ENCODE data around the gene BSPRY. TPM values are rescaled to one million over a fixed set of nuclear protein-coding genes. Genes with fewer than 3 reads are reported as not detected.

BSPRY gene
- total RNA-seq, 4 donors from 2014 or later = 9.0 to 36.8 (median 26.8) TPM

GRCh38 chr9:113345671-113346070 is 3.7 kb upstream of the BSPRY start:
- Histone ChIP-seq H3K9me3 (no peaks in the 10 kb centered on the region), H3K4me3 (no peak overlapping the region), H3K27me3 (peaks cover 5% of the 10 kb centered on the region), H3K36me3 (no peaks in the 10 kb centered on the region), H3K27ac (peak overlapping the region; percentile 77 to 85 (median 84)), H3K4me1 (peaks cover 3 to 65% (median 37%) of the 10 kb centered on the region in 4 donors)
- in situ Hi-C loops (cut with MboI; ENCODE audit: low pct_ligation_motif_present in 1 of 4, low pct_unique_long_range_greater_than_20kb in 1 of 4, low sequenced_read_pairs in 3 of 4) = no loop called here
- WGBS, 2 donors (ENCODE audit: low coverage in 1 of 2) = 24 to 33% methylated on average over 1 of the region's 1 CpG
- intact Hi-C loops (cut with DNase I; ENCODE audit: low total_unique reads) = loop anchor here (10.0 kb wide), 1 partner anchor 59 kb away; the partner anchor contains the start of gene ALAD
- no peak for DNase-seq
- no peak for TF ChIP-seq CTCF (IDR thresholded peaks at IDR 0.05)
- TF ChIP-seq EP300 (IDR thresholded peaks at IDR 0.05; ENCODE audit: low read depth) = no peak
- TF ChIP-seq POLR2A (IDR thresholded peaks at IDR 0.05) = no peak
- no peak for TF ChIP-seq POLR2AphosphoS5 (IDR thresholded peaks at IDR 0.05)

- no peak overlapping the region for H3K4me3 ChIP-seq
- H3K27ac ChIP-seq = peak overlapping the region; percentile 56 to 77 (median 68)
- in situ Hi-C loops (cut with MboI; ENCODE audit: low pct_ligation_motif_present in 1 of 4, low pct_unique_long_range_greater_than_20kb in 1 of 4, low sequenced_read_pairs in 3 of 4) = no loop called here
- no peaks in the 10 kb centered on the region for H3K36me3 ChIP-seq
- H3K4me1 ChIP-seq = peaks cover 3 to 63% (median 40%) of the 10 kb centered on the region in 4 donors
- DNase-seq = no peak
- no peak for TF ChIP-seq POLR2A (IDR thresholded peaks at IDR 0.05)
- no peak for TF ChIP-seq POLR2AphosphoS5 (IDR thresholded peaks at IDR 0.05)
- TF ChIP-seq EP300 (IDR thresholded peaks at IDR 0.05; ENCODE audit: low read depth) = no peak
- TF ChIP-seq CTCF (IDR thresholded peaks at IDR 0.05) = no peak
- peaks cover 5% of the 10 kb centered on the region for H3K27me3 ChIP-seq
- intact Hi-C loops (cut with DNase I; ENCODE audit: low total_unique reads) = loop anchor here (10.0 kb wide), 1 partner anchor 56 kb away; the partner anchor contains the start of gene ALAD
- WGBS, 2 donors (ENCODE audit: low coverage in 1 of 2) = 74 to 80% methylated on average over 2 to 3 of the region's 3 CpGs
- H3K9me3 ChIP-seq = no peaks in the 10 kb centered on the region
Measured at GRCh38 chr9:113348437-113348836, 904 bp upstream of the BSPRY start.

GRCh38 chr9:113349066-113349444 is 286 bp upstream of the BSPRY start:
- DNase-seq = no peak
- intact Hi-C loops (cut with DNase I; ENCODE audit: low total_unique reads) (loop anchor here (10.0 kb wide), 1 partner anchor 56 kb away; the partner anchor contains the start of gene ALAD), in situ Hi-C loops (cut with MboI; ENCODE audit: low pct_ligation_motif_present in 1 of 4, low pct_unique_long_range_greater_than_20kb in 1 of 4, low sequenced_read_pairs in 3 of 4) (no loop called here)
- H3K27ac ChIP-seq = peak overlapping the region in 3 of 4 donors; percentile 23 to 45 (median 37)
- H3K27me3 ChIP-seq = peaks cover 5% of the 10 kb centered on the region
- H3K4me1 ChIP-seq = peaks cover 1 to 57% (median 38%) of the 10 kb centered on the region in 4 donors
- no peaks in the 10 kb centered on the region for H3K36me3 ChIP-seq
- WGBS, 2 donors (ENCODE audit: low coverage in 1 of 2) = 21% methylated on average over 13 of the region's 13 CpGs; no CpG with 5 or more reads in 1 of the 2 donors
- no peak for TF ChIP-seq CTCF (IDR thresholded peaks at IDR 0.05)
- no peak for TF ChIP-seq POLR2A (IDR thresholded peaks at IDR 0.05)
- H3K4me3 ChIP-seq = peak overlapping the region in 3 of 4 donors; percentile 66 to 73 (median 73)
- H3K9me3 ChIP-seq = no peaks in the 10 kb centered on the region

DNA sequence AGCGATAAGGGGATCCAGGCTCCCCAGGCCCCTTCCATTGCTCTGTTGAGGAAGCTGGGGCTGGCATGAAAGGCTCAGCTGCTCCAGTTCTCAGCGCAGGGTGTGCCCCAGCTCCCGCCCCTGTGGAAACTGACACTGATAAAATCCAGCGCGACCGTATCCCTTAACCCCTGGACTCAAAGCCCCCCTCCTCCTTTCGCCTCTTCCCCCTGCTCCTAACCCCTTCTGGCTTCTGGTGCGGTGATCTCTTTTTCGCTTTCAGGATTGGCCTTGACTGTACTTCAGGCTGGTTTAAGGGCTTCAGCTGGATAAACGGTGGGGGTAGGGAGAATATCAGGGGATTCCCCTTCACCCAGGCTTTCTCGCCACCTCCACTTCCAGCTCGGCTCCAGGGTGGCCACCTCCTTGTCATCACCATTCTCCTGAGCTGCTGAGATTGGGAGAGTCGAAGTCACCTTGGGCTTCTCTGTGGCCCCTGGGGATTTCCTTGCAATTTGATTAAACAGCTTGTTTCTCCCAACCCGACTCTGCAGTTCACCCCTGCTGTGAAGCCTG is 843 bp downstream of the BSPRY start:
- no peaks in the 10 kb centered on the region for H3K9me3 ChIP-seq
- TF ChIP-seq POLR2A (IDR thresholded peaks at IDR 0.05) (no peak), EP300 (IDR thresholded peaks at IDR 0.05; ENCODE audit: low read depth) (no peak), POLR2AphosphoS5 (IDR thresholded peaks at IDR 0.05) (no peak), CTCF (IDR thresholded peaks at IDR 0.05) (no peak)
- DNase-seq = peak; percentile 37
- WGBS, 2 donors (ENCODE audit: low coverage in 1 of 2) = 9% methylated on average over 14 of the region's 14 CpGs; no CpG with 5 or more reads in 1 of the 2 donors
- H3K27me3 ChIP-seq = peaks cover 5% of the 10 kb centered on the region
- in situ Hi-C loops (cut with MboI; ENCODE audit: low pct_ligation_motif_present in 1 of 4, low pct_unique_long_range_greater_than_20kb in 1 of 4, low sequenced_read_pairs in 3 of 4) = no loop called here
- H3K4me3 ChIP-seq = peak overlapping the region; percentile 50 to 73 (median 70)
- intact Hi-C loops (cut with DNase I; ENCODE audit: low total_unique reads) = no loop called here
- H3K36me3 ChIP-seq = no peaks in the 10 kb centered on the region
- peak overlapping the region; percentile 73 to 86 (median 80) for H3K27ac ChIP-seq
- peaks cover 0 to 47% (median 28%) of the 10 kb centered on the region in 4 donors for H3K4me1 ChIP-seq

All from transverse colon (tissue), 4 donors.